Testis (tissue), 2 donors: ENCODE data around the gene VSNL1.

Experiments used
- POLR2A ChIP-seq: fragments of 450-650 bp; IDR thresholded peaks from one replicate; pipeline ENCODE4 v1.6.1; 2017; ENCODE audit warnings: antibody characterized with exemption, mild to moderate bottlenecking, moderate library complexity
- TF ChIP-seq, protein P1 (sequence below), 3 experiments: fragments of 450-650 bp in 2 of 3; fragments of 200-600 bp in 1 of 3; sonication (generic) in 1 of 3; IDR thresholded peaks; one replicate each; pipeline ENCODE4 v1.5.1; 2016 to 2019; ENCODE audit warnings: antibody characterized with exemption in 3 of 3, mild to moderate bottlenecking in 2 of 3, moderate library complexity in 1 of 3

DNA sequence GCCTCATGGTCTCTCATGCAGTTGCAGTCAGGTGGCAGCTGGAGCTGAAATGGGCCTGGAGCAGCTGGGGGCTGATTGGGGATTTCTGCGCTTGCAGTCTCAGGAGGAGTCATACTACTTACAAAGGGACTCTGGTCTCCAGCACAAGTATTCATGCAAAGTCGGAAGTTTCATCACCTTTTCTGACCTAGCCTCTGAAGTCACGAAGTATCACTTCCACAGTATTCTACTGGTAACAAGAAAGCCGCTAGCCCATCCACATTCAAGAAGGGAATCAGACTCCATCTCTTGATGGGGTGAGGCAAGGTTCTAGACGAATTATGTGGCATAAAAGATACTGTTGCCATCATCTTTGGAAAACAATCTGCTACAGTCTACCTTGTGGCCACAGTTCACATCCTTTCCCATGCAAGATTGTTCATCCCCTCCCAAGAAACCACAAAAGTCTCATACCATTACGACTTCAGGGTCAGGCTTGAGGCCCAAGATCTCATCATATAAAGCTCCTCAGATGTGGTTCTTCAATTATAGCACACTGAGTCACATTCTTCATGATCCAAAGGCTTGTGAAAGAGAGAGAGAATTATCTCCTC is 117.9 kb downstream of the VSNL1 start:
- TF ChIP-seq, protein P1, sequence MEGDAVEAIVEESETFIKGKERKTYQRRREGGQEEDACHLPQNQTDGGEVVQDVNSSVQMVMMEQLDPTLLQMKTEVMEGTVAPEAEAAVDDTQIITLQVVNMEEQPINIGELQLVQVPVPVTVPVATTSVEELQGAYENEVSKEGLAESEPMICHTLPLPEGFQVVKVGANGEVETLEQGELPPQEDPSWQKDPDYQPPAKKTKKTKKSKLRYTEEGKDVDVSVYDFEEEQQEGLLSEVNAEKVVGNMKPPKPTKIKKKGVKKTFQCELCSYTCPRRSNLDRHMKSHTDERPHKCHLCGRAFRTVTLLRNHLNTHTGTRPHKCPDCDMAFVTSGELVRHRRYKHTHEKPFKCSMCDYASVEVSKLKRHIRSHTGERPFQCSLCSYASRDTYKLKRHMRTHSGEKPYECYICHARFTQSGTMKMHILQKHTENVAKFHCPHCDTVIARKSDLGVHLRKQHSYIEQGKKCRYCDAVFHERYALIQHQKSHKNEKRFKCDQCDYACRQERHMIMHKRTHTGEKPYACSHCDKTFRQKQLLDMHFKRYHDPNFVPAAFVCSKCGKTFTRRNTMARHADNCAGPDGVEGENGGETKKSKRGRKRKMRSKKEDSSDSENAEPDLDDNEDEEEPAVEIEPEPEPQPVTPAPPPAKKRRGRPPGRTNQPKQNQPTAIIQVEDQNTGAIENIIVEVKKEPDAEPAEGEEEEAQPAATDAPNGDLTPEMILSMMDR (IDR thresholded peaks at IDR 0.05), result no peak
- TF ChIP-seq POLR2A, result no peak
